Sigmoid colon (tissue), 4 donors: ENCODE measurements around the gene ADGRA3.

Experiments
- CTCF ChIP-seq, 4 experiments: fragments of 450-650 bp in 3 of 4; fragments of 200-600 bp in 1 of 4; IDR thresholded peaks; one replicate each; pipeline ENCODE4 v1.5.1; 2016 to 2019; ENCODE audit warnings: antibody characterized with exemption in 4 of 4, mild to moderate bottlenecking in 3 of 4, moderate library complexity in 2 of 4
- POLR2A ChIP-seq, 2 donors: fragments of 450-650 bp; IDR thresholded peaks; one replicate each; pipeline ENCODE4 v1.6.1; 2016; ENCODE audit warnings: antibody characterized with exemption in 2 of 2, mild to moderate bottlenecking in 2 of 2, moderate library complexity in 2 of 2
- POLR2AphosphoS5 ChIP-seq, 4 donors: sonication (generic); formaldehyde crosslinking; IDR thresholded peaks; one replicate each; pipeline ENCODE4 v1.6.1; 2017; ENCODE audit warnings: antibody characterized with exemption in 4 of 4

- TF ChIP-seq POLR2A (IDR thresholded peaks at IDR 0.05) (no peak), CTCF (IDR thresholded peaks at IDR 0.05) (no peak), POLR2AphosphoS5 (IDR thresholded peaks at IDR 0.05) (no peak)
These were observed 60.9 kb downstream of the ADGRA3 start for GRCh38 chr4:22454955-22455354.
